ENCODE results near the gene TULP3.

The TULP3 gene

DNA sequence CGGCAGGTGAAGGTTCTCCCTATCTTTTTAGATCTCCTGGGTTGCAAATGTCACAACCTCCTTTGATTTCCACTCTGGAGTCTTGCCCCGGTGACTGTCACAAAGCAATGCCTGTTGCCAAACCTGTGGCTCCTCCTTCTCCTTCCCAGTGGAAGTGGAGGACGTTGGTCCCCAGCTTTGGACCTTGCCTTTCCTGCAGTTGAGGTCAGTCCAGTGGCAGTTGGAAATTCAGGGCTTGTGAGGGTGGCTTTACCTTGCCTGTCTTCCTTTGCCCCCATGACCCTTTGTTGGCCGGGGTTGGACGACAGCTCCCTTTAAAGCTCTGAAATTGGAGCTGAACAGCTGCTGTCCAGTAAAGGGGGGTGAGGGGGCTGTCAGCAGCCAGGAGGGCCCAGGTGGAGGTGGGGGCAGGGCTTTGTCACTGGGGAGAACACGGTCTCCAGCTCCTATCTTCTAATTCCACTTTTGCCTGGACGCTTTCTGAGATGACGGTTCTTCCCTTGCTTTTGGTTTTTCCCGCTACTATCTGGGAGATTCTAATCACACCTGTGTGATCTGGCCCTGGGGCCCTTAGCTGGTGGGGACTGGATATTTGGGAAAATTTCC, 72.6 kb downstream of the TULP3 start:
- no peak overlapping the region for H3K4me3 ChIP-seq (ENCODE audit: low read length)
- no peak overlapping the region for H3K9ac ChIP-seq (ENCODE audit: low read length)
- H3K4me1 ChIP-seq (ENCODE audit: control insufficient read depth, insufficient read depth, low read length): peaks cover 6% of the 10 kb centered on the region
- no peak overlapping the region for H3K27ac ChIP-seq (ENCODE audit: low read depth, low read length)
- no peaks in the 10 kb centered on the region for H3K36me3 ChIP-seq (ENCODE audit: control insufficient read depth, insufficient read depth, low read length)
- H3K27me3 ChIP-seq (ENCODE audit: control insufficient read depth, insufficient read depth, low read length): no peaks in the 10 kb centered on the region

DNA sequence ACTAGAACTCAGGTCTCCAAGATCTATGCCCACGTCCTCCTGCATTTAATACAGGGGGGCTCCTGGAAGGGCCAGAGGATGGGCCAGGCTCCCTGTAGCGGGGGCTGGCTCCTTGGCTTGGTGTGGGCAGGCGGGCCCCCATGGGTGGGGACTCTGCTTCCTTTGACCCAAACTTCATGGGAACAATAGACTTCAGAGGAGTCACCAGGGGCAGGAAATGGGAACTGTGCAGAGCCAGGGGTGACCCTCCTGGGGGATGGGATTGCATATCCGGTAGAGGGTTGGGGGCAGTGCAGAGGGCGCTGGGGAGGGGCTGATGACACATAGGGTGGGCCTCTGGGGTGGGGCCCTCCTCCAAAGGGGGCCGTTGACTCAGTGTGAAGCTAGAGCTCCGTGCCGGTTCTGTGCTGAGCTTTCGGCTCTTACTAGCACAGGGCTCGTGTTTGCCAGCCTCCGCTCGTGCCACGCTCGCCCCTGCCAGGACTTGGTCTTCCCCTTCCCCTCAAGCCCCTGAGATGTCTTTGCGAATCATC, 73.1 kb downstream of the TULP3 start:
- no peak overlapping the region for H3K9ac ChIP-seq (ENCODE audit: low read length)
- no peak overlapping the region for H3K27ac ChIP-seq (ENCODE audit: low read depth, low read length)
- H3K4me1 ChIP-seq (ENCODE audit: control insufficient read depth, insufficient read depth, low read length): peaks cover 3% of the 10 kb centered on the region
- H3K27me3 ChIP-seq (ENCODE audit: control insufficient read depth, insufficient read depth, low read length): no peaks in the 10 kb centered on the region
- no peaks in the 10 kb centered on the region for H3K36me3 ChIP-seq (ENCODE audit: control insufficient read depth, insufficient read depth, low read length)
- H3K4me3 ChIP-seq (ENCODE audit: low read length): no peak overlapping the region

DNA sequence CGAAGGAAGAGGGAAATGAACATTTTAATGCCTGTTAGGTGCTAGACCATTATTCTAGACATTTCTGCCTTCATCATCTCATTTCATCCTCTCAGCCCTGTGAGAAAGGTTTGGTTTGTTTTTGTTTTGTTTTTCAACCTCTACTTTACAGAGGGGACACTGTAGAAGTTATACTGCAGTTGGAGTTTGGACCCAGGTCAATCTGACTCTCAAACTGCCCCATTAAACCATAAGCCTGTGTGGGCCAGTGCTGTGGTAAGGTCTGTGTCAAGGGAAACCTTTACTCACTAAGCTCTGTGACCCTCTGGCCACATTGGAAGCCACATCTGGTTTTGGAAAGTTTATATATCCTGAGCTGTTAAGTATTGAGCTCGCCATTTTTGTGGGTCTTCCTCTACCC, 77.0 kb downstream of the TULP3 start:
- Histone ChIP-seq H3K36me3 (ENCODE audit: control insufficient read depth, insufficient read depth, low read length) (no peaks in the 10 kb centered on the region), H3K4me3 (ENCODE audit: low read length) (no peak overlapping the region), H3K27me3 (ENCODE audit: control insufficient read depth, insufficient read depth, low read length) (no peaks in the 10 kb centered on the region), H3K9ac (ENCODE audit: low read length) (no peak overlapping the region), H3K27ac (ENCODE audit: low read depth, low read length) (no peak overlapping the region), H3K4me1 (ENCODE audit: control insufficient read depth, insufficient read depth, low read length) (no peaks in the 10 kb centered on the region)

DNA sequence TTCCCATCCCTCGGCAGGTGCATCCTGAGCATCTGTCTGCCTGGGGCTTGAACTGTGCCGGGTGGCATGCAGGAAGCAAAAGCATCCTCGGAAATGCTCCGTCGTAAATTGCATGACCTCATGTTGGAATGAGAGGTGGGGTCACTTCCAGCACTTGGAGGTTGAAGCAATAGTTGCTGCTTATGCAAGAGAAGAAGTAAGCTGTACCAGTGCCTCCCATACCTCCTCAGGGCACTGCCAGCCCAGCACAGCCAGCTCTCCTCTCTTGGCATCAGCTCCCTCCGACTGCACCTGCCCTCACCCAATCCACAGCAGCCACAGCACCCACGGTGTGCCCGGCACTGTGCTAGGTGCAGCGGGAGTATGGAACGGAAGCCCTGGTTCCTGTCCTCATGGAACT, 80.1 kb downstream of the TULP3 start:
- Histone ChIP-seq H3K27me3 (ENCODE audit: control insufficient read depth, insufficient read depth, low read length) (no peaks in the 10 kb centered on the region), H3K27ac (ENCODE audit: low read depth, low read length) (no peak overlapping the region), H3K36me3 (ENCODE audit: control insufficient read depth, insufficient read depth, low read length) (no peaks in the 10 kb centered on the region), H3K4me1 (ENCODE audit: control insufficient read depth, insufficient read depth, low read length) (no peaks in the 10 kb centered on the region), H3K4me3 (ENCODE audit: low read length) (no peak overlapping the region), H3K9ac (ENCODE audit: low read length) (no peak overlapping the region)

DNA sequence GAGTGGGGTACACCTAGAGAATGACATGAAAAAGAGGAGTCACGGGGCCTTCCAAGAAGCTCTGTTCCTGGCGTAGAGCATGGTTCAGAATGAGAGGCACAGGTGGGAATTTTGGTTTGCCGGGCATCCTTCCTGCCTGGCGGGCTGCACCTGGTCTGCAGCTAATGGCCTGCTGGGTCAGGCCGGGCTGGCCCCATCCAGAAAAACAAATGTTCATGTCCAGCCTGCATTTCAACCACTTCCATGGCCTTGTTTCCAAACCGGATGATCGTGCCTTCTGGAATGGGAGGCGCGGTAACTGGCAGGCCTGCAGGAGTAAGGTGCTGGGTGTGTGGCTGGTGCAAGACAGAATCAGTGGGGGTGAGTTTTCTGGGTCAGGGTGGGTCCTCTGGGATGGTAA, 82.9 kb downstream of the TULP3 start:
- Histone ChIP-seq H3K4me3 (ENCODE audit: low read length) (no peak overlapping the region), H3K27me3 (ENCODE audit: control insufficient read depth, insufficient read depth, low read length) (no peaks in the 10 kb centered on the region), H3K27ac (ENCODE audit: low read depth, low read length) (no peak overlapping the region), H3K36me3 (ENCODE audit: control insufficient read depth, insufficient read depth, low read length) (no peaks in the 10 kb centered on the region), H3K4me1 (ENCODE audit: control insufficient read depth, insufficient read depth, low read length) (no peaks in the 10 kb centered on the region), H3K9ac (ENCODE audit: low read length) (no peak overlapping the region)

DNA sequence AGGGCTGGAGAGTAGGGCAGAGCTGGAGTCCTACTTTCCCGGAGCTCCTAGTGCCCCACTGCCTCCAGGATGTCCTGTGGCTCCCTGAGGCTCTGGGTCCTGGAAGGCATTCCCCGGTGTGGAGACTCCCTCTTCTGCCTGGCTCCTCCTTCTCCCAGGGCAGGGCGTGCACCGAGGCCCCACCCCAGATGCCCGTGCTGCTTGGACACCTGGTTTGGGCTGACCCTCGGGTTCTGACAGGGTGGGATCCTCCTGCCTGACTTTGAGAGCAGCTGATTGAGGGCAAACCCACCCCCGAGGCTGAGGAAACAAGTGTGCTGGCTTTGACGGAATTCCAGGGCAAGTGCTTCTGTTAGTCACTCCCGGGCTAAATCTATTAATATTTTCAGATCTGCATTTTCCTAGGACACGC, 83.9 kb downstream of the TULP3 start:
- H3K36me3 ChIP-seq (ENCODE audit: control insufficient read depth, insufficient read depth, low read length): no peaks in the 10 kb centered on the region

DNA sequence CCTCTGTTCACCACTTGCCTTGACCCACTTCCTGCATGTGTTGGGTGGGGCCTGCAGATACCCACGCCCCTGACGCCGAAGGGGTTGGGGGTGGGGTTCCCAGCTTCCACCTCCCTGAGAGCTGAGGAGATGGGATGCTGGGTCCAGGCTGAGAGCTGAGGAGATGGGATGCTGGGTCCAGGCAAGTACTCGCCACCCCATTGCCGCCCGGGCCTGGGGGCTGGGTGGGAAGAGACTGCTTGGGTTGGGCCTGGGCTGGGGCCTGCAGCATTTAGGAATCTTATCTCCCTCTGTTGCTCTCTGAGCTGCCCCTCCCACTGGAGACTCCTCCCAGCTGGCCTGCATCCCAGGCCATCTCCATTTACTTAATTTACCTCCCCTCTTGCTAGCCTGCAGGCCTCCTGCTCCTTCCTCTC, 85.9 kb downstream of the TULP3 start:
- Histone ChIP-seq H3K9ac (ENCODE audit: low read length) (no peak overlapping the region), H3K36me3 (ENCODE audit: control insufficient read depth, insufficient read depth, low read length) (no peaks in the 10 kb centered on the region), H3K4me3 (ENCODE audit: low read length) (no peak overlapping the region), H3K4me1 (ENCODE audit: control insufficient read depth, insufficient read depth, low read length) (no peaks in the 10 kb centered on the region), H3K27ac (ENCODE audit: low read depth, low read length) (no peak overlapping the region), H3K27me3 (ENCODE audit: control insufficient read depth, insufficient read depth, low read length) (no peaks in the 10 kb centered on the region)

More for the DNA sequence above, 83.9 kb downstream of the TULP3 start:
- Histone ChIP-seq H3K27ac (ENCODE audit: low read depth, low read length) (no peak overlapping the region), H3K9ac (ENCODE audit: low read length) (no peak overlapping the region), H3K27me3 (ENCODE audit: control insufficient read depth, insufficient read depth, low read length) (no peaks in the 10 kb centered on the region), H3K4me3 (ENCODE audit: low read length) (no peak overlapping the region), H3K4me1 (ENCODE audit: control insufficient read depth, insufficient read depth, low read length) (no peaks in the 10 kb centered on the region)

DNA sequence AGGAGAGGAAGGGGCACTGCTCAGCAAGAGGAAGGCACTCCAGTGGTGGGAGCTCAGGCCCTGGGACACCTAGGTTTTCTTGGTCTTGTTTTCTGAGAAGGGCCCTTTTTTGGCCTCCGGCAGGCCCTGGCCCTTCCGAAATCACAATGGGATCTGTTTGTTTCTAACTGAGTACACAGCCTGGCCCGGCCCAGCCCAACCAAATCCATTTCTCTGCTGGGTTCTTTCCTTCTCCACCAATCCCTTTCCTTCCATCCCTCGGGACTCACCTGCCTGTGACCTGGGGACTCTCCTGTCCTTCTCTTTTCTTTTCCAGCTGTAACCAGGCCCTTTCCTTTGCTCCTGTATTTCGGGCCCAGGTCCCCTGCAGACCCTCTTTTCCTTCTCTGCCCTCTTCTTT, 87.1 kb downstream of the TULP3 start:
- Histone ChIP-seq H3K27me3 (ENCODE audit: control insufficient read depth, insufficient read depth, low read length) (no peaks in the 10 kb centered on the region), H3K36me3 (ENCODE audit: control insufficient read depth, insufficient read depth, low read length) (no peaks in the 10 kb centered on the region), H3K4me1 (ENCODE audit: control insufficient read depth, insufficient read depth, low read length) (no peaks in the 10 kb centered on the region), H3K4me3 (ENCODE audit: low read length) (no peak overlapping the region), H3K9ac (ENCODE audit: low read length) (no peak overlapping the region), H3K27ac (ENCODE audit: low read depth, low read length) (no peak overlapping the region)

DNA sequence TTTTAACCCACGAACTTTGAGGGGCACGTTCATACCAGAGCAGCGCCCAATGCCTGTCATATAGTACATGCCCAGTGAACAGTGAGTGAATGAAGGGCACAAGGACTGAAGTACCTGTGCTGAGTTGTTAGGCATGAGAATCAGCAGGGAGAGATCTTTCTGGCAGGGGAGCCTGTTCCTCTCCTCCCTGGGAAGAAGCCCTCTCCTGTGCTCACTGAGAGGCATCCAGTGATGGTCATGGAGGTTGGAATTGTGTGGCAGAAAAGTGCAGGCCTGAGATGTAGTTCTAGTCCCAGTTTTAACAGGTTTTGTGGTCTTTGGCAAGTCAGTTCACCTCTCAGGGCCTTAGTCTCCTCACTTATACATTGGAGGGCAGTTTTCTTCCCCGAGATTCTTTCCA, 89.1 kb downstream of the TULP3 start:
- Histone ChIP-seq H3K36me3 (ENCODE audit: control insufficient read depth, insufficient read depth, low read length) (no peaks in the 10 kb centered on the region), H3K4me3 (ENCODE audit: low read length) (no peak overlapping the region), H3K27me3 (ENCODE audit: control insufficient read depth, insufficient read depth, low read length) (no peaks in the 10 kb centered on the region), H3K9ac (ENCODE audit: low read length) (no peak overlapping the region), H3K27ac (ENCODE audit: low read depth, low read length) (no peak overlapping the region), H3K4me1 (ENCODE audit: control insufficient read depth, insufficient read depth, low read length) (no peaks in the 10 kb centered on the region)

DNA sequence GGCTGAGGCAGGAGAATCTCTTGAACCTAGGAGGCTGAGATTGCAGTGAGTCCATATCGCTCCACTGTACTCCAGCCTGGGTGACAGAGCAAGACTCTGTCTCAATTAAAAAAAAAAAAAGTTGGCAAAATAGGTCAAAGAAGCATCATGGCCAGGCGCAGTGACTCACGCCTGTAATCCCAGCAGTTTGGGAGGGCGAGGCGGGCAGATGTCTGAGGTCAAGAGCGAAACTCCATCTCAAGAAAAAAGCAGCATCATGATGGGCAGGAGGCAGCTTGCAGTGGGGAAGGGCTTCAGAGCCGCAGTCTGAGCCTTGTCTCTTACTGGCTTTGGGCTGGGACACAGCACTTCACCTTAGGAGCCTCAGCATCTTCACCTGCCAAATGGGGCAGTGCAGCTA, 89.9 kb downstream of the TULP3 start:
- Histone ChIP-seq H3K27ac (ENCODE audit: low read depth, low read length) (no peak overlapping the region), H3K27me3 (ENCODE audit: control insufficient read depth, insufficient read depth, low read length) (no peaks in the 10 kb centered on the region), H3K9ac (ENCODE audit: low read length) (no peak overlapping the region), H3K36me3 (ENCODE audit: control insufficient read depth, insufficient read depth, low read length) (no peaks in the 10 kb centered on the region), H3K4me3 (ENCODE audit: low read length) (no peak overlapping the region), H3K4me1 (ENCODE audit: control insufficient read depth, insufficient read depth, low read length) (no peaks in the 10 kb centered on the region)

DNA sequence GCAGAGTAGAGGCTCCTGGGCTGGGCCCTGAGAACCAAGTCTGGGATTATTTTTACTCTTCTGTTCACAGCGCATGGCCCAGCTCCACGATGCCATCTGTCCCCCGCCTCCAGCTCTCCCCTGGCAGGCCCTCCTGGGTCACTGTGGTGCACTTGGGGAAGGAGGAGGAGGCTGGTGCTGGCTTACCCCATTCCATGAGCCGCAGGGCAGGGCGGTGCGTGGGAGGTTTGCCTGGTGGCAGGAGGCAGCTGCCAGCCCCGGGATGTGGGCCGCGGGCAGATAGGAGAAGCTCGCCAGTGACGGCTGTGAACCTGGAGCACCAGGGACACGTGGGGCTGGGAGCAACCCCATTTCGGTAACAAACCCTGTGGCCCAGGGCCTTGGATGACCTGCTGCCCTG, 91.7 kb downstream of the TULP3 start:
- H3K27ac ChIP-seq (ENCODE audit: low read depth, low read length): no peak overlapping the region
- H3K4me1 ChIP-seq (ENCODE audit: control insufficient read depth, insufficient read depth, low read length): no peaks in the 10 kb centered on the region
- no peak overlapping the region for H3K4me3 ChIP-seq (ENCODE audit: low read length)
- H3K9ac ChIP-seq (ENCODE audit: low read length): no peak overlapping the region
- H3K27me3 ChIP-seq (ENCODE audit: control insufficient read depth, insufficient read depth, low read length): no peaks in the 10 kb centered on the region
- H3K36me3 ChIP-seq (ENCODE audit: control insufficient read depth, insufficient read depth, low read length): no peaks in the 10 kb centered on the region

DNA sequence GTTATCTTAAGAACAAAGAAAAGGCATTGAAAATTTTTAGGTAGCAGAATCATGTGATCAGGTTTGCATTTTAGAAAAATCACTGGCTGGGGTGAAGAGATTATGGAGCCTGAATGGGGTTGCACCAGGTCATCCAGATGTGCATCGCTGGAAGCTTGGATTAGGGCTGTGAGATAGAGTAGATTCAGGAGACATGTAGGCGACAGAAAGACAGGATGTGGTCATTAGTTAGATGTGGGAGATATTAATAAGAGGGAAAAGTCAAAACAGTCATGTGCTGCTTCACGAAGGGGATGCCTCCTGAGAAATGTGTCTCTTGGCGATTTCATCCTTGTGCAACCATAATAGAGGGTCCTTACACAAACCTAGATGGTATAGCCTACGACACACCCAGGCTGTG, 93.6 kb downstream of the TULP3 start:
- H3K4me3 ChIP-seq (ENCODE audit: low read length): no peak overlapping the region
- H3K36me3 ChIP-seq (ENCODE audit: control insufficient read depth, insufficient read depth, low read length): no peaks in the 10 kb centered on the region
- H3K4me1 ChIP-seq (ENCODE audit: control insufficient read depth, insufficient read depth, low read length): no peaks in the 10 kb centered on the region
- no peak overlapping the region for H3K27ac ChIP-seq (ENCODE audit: low read depth, low read length)
- H3K9ac ChIP-seq (ENCODE audit: low read length): no peak overlapping the region
- no peaks in the 10 kb centered on the region for H3K27me3 ChIP-seq (ENCODE audit: control insufficient read depth, insufficient read depth, low read length)

DNA sequence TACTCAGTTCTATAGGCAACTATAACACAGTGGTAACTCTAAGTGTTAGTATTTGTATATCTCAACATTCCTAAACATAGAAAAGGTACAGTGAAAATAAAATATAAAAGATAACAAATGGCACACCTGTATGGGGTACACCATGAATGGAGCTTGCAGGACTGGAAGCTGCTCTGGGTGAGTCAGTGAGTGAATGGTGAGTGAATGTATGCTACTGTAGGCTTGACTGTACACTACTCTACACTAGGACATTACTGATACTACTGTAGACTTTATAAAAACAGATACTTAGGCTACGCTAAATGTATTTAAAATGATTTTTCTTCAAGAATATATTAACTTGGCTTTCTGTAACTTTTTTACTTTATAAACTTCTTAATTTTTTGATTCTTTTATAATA, 94.0 kb downstream of the TULP3 start:
- Histone ChIP-seq H3K27me3 (ENCODE audit: control insufficient read depth, insufficient read depth, low read length) (no peaks in the 10 kb centered on the region), H3K4me3 (ENCODE audit: low read length) (no peak overlapping the region), H3K36me3 (ENCODE audit: control insufficient read depth, insufficient read depth, low read length) (no peaks in the 10 kb centered on the region), H3K9ac (ENCODE audit: low read length) (no peak overlapping the region), H3K4me1 (ENCODE audit: control insufficient read depth, insufficient read depth, low read length) (no peaks in the 10 kb centered on the region), H3K27ac (ENCODE audit: low read depth, low read length) (no peak overlapping the region)
